ENCODE measurements around the gene CALML4. TPM values are rescaled to one million over a fixed set of nuclear protein-coding genes. Genes with fewer than 3 reads are reported as not detected.

The CALML4 gene
- total RNA-seq, 3 donors from 2014 or later = 5.3 to 7.9 (median 6.0) TPM

DNA sequence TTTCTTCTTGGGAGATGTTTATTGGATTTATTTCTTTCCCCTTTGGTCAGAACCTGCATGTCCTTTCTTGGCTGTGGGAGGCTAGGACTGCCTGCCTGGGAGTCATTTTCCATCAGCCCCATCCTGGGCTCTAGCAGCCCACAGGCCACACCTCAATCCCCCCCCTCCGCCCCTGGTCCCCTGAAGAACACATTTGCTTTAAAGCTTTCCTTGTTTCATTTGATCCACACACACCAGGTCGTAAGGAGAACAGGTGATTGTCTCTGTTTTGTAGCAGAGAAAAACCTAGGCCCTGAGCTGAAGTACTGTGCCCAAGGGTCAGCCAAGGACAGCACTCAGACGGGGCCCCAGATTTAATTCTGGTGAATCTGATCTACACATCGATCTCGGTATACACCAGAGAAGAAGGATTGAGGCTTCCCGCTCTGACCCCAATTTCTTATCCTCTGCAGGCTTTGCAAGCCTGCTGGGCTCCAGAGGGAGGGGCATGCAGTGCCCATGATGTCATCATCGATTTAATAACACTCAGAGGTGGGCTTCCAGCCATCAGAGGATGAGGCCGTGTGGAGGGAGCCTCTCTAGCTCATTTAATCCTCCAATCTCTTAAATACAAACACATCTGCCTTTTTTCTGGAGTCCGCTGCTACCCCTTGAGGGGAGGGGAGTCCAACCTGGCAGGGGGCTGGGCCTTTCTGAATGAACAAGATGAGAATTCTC, 26.1 kb upstream of the CALML4 start:
- Histone ChIP-seq H3K36me3 (no peaks in the 10 kb centered on the region), H3K27me3 (no peaks in the 10 kb centered on the region), H3K4me3 (no peak overlapping the region), H3K27ac (no peak overlapping the region), H3K4me1 (peaks cover 5 to 9% of the 10 kb centered on the region in 2 donors), H3K9me3 (no peaks in the 10 kb centered on the region)
- no peak for DNase-seq (ENCODE audit: low spot score in 2 of 2)
- intact Hi-C loops (cut with DNase I; ENCODE audit: low total_unique reads) = no loop called here
- no peak for TF ChIP-seq POLR2AphosphoS5 (IDR thresholded peaks at IDR 0.05)
- no peak for TF ChIP-seq CTCF (IDR thresholded peaks at IDR 0.05)
- TF ChIP-seq POLR2A (IDR thresholded peaks at IDR 0.05) = no peak

DNA sequence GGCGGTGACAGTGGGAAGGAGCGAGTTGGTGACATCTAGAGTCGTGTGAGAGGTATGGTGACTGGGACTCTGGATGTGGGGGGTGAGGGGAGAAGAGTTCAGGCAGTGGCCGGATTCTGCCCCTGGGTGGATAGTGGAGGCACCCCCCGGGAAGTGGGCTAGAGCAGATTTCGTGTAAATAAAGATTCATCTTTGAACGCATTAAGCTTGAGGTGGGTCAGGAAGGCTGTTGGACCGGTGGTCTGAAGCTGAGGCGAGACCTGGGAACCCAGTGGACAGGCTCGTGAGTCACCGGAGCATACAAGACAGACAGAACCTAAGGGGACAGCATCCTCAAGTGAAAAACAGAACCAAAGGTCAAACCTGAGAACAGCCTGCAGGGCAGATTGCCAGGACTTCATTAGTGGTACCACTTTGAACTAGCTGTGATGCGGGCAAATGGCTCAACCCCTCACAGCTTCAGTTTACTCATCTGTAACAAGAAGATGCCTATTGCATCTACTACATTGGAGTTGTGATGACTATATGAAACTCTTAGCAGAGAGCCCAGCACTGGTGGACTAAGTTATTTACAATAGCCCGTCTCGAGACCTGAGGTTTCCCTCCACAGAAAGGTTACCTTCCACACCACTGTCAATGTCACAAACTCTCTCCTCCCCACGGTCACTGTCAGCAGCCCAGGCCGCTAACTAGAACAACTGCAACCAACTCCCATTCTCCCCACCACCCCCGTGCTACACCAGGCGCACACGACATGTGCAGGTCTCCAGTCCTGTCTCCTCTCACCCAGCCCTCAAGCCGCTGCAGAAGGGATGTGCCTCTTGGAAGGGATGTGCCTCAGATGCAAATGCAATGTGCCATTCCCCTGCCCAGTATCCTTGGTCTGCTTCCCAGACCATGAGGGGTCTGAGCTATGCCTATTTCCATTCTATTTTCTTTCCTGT, 25.3 kb upstream of the CALML4 start:
- intact Hi-C loops (cut with DNase I; ENCODE audit: low total_unique reads) = no loop called here
- no peak for TF ChIP-seq POLR2A (IDR thresholded peaks at IDR 0.05)
- no peak for TF ChIP-seq CTCF (IDR thresholded peaks at IDR 0.05)
- no peak for TF ChIP-seq POLR2AphosphoS5 (IDR thresholded peaks at IDR 0.05)
- peak overlapping the region; percentile 78 to 88 for H3K27ac ChIP-seq

DNA sequence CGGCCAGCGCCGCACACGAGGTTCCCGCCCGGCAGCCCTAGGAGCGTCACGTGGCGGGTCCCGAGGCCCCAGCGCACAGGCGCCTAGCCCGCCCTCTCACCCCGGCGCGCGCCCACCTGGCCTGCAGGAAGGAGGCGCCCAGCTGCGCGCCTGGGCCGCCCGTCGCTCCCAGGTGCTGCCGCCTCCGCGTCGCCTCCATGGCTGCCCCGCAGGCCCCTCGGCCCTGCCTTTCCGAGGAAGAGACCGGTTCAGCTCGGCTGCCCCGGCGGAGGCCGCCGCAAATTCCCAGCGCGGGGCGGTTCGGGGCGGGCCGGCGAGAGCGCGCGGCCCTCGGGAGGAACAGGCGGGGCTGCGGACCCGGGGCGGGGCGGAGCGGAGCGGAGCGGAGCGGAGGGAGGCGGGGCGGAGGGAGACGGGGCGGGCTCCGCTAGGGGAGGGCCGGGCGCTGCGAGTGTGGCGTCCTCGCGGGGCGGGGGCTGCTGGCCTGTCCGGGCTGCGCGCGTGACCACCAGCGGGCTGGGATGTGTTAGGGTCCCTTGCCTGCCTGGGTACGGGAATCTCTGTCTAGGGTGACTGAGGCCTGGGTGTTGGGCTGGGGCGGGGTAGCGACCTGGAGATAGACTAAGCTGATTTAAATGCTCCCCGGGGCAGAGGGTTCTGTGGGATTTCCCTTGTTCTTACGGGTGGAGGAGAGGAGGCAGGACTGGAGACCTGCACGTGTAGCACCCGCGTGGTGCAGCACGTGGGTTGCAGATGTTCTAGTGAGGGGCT, 24.4 kb upstream of the CALML4 start, which contains the start of gene CLN6:
TSS of gene CLN6 (minus strand) at position 343 of the 771 bp plus-strand sequence. CDS start at position 199, 144 bp downstream.
- H3K9me3 ChIP-seq = no peaks in the 10 kb centered on the region
- H3K27me3 ChIP-seq = no peaks in the 10 kb centered on the region
- peaks cover 5 to 9% of the 10 kb centered on the region in 2 donors for H3K4me1 ChIP-seq
- TF ChIP-seq POLR2A (IDR thresholded peaks at IDR 0.05) (no peak), CTCF (IDR thresholded peaks at IDR 0.05) (no peak), POLR2AphosphoS5 (IDR thresholded peaks at IDR 0.05) (peak in 2 of 3 donors; percentile 14 to 41)
- intact Hi-C loops (cut with DNase I; ENCODE audit: low total_unique reads) = no loop called here
- H3K27ac ChIP-seq = peak within 1 kb of the TSS; percentile 78 to 88
- peak within 1 kb of the TSS; percentile 67 to 89 (median 71) for H3K4me3 ChIP-seq
- peak; percentile 60 to 76 for DNase-seq (ENCODE audit: low spot score in 2 of 2)
- no peaks in the 10 kb centered on the region for H3K36me3 ChIP-seq

More for the DNA sequence above, 25.3 kb upstream of the CALML4 start:
- peaks cover 5 to 9% of the 10 kb centered on the region in 2 donors for H3K4me1 ChIP-seq
- no peak for DNase-seq (ENCODE audit: low spot score in 2 of 2)
- H3K27me3 ChIP-seq = no peaks in the 10 kb centered on the region
- no peaks in the 10 kb centered on the region for H3K9me3 ChIP-seq
- H3K4me3 ChIP-seq = peak overlapping the region; percentile 67 to 89 (median 71)
- H3K36me3 ChIP-seq = no peaks in the 10 kb centered on the region

DNA sequence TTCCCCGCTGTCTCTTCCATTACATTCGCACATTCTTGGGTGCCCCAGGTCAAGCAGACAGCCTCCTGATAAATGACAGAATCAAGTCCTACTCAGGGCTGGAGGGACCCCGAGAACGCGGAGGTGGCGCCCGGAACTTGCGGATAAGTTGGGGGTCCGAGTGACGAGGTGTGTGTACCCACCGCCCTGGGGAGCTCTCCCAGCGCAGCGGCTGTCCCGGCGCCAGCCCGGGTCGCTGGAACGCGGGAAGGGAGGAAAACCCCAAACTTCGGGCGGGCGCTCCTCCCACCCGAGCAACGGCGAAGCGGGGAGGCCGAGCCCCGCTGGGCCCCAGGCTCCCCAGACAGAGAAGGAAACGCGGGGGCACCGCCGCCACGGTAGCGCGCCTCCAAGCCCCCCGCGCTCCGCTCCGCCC, 23.8 kb upstream of the CALML4 start:
- TF ChIP-seq POLR2AphosphoS5 (IDR thresholded peaks at IDR 0.05) (no peak), POLR2A (IDR thresholded peaks at IDR 0.05) (no peak), CTCF (IDR thresholded peaks at IDR 0.05) (no peak)
- H3K9me3 ChIP-seq = no peaks in the 10 kb centered on the region
- peak overlapping the region; percentile 78 to 88 for H3K27ac ChIP-seq
- no peak for DNase-seq (ENCODE audit: low spot score in 2 of 2)
- no peaks in the 10 kb centered on the region for H3K27me3 ChIP-seq
- peak overlapping the region; percentile 67 to 89 (median 71) for H3K4me3 ChIP-seq
- intact Hi-C loops (cut with DNase I; ENCODE audit: low total_unique reads) = no loop called here
- H3K36me3 ChIP-seq = no peaks in the 10 kb centered on the region
- H3K4me1 ChIP-seq = peaks cover 5 to 9% of the 10 kb centered on the region in 2 donors
